Panc1 (cell line): ENCODE results near the gene CARMIL3. TPM values are rescaled to one million over a fixed set of nuclear protein-coding genes. Genes with fewer than 3 reads are reported as not detected.

Experiments used
- ATAC-seq: fragments of 200-7000 bp; cut with Tn5 transposase; 2 replicates; pipeline ENCODE4 v1.9.1; 2020; ENCODE audit warnings: mild to moderate bottlenecking, moderate library complexity
- BruUV-seq: library from RNA; stranded (reverse); fragments of 400-500 nt; replicated peaks from 2 replicates; lab custom pipeline; 2021; lab: Mats Ljungman, UMichigan
- CTCF ChIA-PET: fragments of 300-600 bp; sonication (Branson Sonifier 250); formaldehyde crosslinking; loops from one replicate; lab custom pipeline; 2022; ENCODE audit warnings: antibody characterized with exemption; lab: Charles Lee
- POLR2A ChIA-PET: fragments of 300-600 bp; sonication (Branson Sonifier 250); formaldehyde crosslinking; loops from one replicate; lab custom pipeline; 2022; ENCODE audit warnings: antibody characterized with exemption; lab: Charles Lee
- DNase-seq: peaks from one replicate; pipeline ENCODE4 v3.0.0-alpha.2; 2010; ENCODE audit warnings: low read depth, low spot score
- H3K27ac ChIP-seq: 2 replicates; pipeline ENCODE4 v1.5.1; 2011; ENCODE audit warnings: mild to moderate bottlenecking, low read length, inconsistent platforms
- H3K27me3 ChIP-seq: fragments of 200-500 bp; sonication (Bioruptor generic); 2 replicates; pipeline ENCODE4 v1.6.0; 2014; ENCODE audit warnings: low read length, inconsistent platforms; ENCODE audit not compliant: control insufficient read depth, insufficient read depth
- H3K36me3 ChIP-seq: fragments of 200-500 bp; sonication (Bioruptor generic); 2 replicates; pipeline ENCODE4 v1.5.1; 2014; ENCODE audit warnings: inconsistent platforms, mild to moderate bottlenecking, low read length, moderate library complexity; ENCODE audit not compliant: control insufficient read depth, insufficient read depth
- H3K4me1 ChIP-seq: 2 replicates; pipeline ENCODE4 v1.5.1; 2011; ENCODE audit warnings: inconsistent platforms, mild to moderate bottlenecking, low read length, moderate library complexity; ENCODE audit not compliant: control insufficient read depth, insufficient read depth
- H3K4me3 ChIP-seq, 2 experiments: 2 replicates each; pipeline ENCODE4 v1.5.1; 2011 to 2012; ENCODE audit warnings: low read depth in 2 of 2, low read length in 2 of 2, mild to moderate bottlenecking in 2 of 2, inconsistent platforms in 1 of 2, moderate library complexity in 1 of 2
- H3K9me3 ChIP-seq: fragments of 200-500 bp; sonication (Bioruptor generic); 2 replicates; pipeline ENCODE4 v1.5.1; 2014; ENCODE audit warnings: low read depth, mild to moderate bottlenecking, inconsistent platforms, low read length, moderate library complexity; ENCODE audit not compliant: control insufficient read depth, insufficient read depth
- POLR2AphosphoS5 ChIP-seq: IDR thresholded peaks from 2 replicates; pipeline ENCODE4 v1.6.1; 2012; ENCODE audit warnings: mild to moderate bottlenecking, low read depth, low read length, moderate library complexity
- SIN3A ChIP-seq: IDR thresholded peaks from 2 replicates; pipeline ENCODE4 v1.6.1; 2012; ENCODE audit warnings: low read depth, mild to moderate bottlenecking, low read length, moderate library complexity, borderline replicate concordance; ENCODE audit not compliant: insufficient read depth
- TCF7L2 ChIP-seq: IDR thresholded peaks from 2 replicates; pipeline ENCODE4 v1.6.1; 2011; ENCODE audit warnings: mild to moderate bottlenecking, low read depth, low read length, inconsistent platforms
- in situ Hi-C: cut with HindIII; loops from 2 replicates; pipeline ENCODE4 v1.10.0; 2016; ENCODE audit warnings: low sequenced_read_pairs, low pct_unique_long_range_greater_than_20kb
- intact Hi-C: fragments of 100-400 bp; cut with micrococcal nuclease; formaldehyde crosslinking; loops from one replicate; pipeline ENCODE4 v1.10.0; 2022; ENCODE audit not compliant: unreplicated experiment
- total RNA-seq: library from RNA; stranded (reverse); gene quantifications from one replicate; pipeline ENCODE4 v1.2.1, GENCODE V29; 2021; ENCODE audit not compliant: unreplicated experiment
- TF ChIP-seq, protein P1 (sequence below), 2 experiments: IDR thresholded peaks; 2 replicates each; pipeline ENCODE4 v1.6.1; 2011 to 2012; ENCODE audit warnings: low read depth in 2 of 2, control low read depth in 1 of 2, low read length in 1 of 2, mild to moderate bottlenecking in 1 of 2, moderate library complexity in 1 of 2; ENCODE audit not compliant: insufficient read depth in 1 of 2
- TF ChIP-seq, protein P2 (sequence below): fragments of 450-650 bp; IDR thresholded peaks from 2 replicates; pipeline ENCODE4 v1.5.1; 2017; ENCODE audit warnings: mild to moderate bottlenecking

Gene CARMIL3
- total RNA-seq, 1 experiment from 2014 or later: 0.15 TPM

DNA sequence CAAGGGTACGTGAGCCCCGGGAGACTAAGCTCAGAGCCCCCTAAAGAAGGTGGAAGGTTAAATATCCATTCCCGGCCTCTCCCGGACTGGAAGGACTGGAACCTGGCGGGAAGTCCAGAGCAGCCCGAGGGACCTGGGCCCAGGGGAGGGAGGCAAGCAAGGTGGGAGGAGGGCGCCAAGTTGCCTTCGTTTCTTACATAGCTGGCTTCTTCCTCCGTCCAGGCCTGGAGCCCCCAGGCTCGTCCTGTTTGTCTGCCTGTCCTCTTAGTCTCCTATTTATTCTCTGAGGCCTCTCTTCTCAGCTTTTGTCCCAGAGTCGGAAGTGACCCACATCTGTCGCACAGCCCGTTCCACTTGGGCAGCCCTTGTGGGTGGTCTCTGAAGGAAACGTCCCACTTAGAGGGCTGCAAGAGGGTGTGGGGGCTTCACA, 43.0 kb downstream of the CARMIL3 start:
- TF ChIP-seq, protein P1, sequence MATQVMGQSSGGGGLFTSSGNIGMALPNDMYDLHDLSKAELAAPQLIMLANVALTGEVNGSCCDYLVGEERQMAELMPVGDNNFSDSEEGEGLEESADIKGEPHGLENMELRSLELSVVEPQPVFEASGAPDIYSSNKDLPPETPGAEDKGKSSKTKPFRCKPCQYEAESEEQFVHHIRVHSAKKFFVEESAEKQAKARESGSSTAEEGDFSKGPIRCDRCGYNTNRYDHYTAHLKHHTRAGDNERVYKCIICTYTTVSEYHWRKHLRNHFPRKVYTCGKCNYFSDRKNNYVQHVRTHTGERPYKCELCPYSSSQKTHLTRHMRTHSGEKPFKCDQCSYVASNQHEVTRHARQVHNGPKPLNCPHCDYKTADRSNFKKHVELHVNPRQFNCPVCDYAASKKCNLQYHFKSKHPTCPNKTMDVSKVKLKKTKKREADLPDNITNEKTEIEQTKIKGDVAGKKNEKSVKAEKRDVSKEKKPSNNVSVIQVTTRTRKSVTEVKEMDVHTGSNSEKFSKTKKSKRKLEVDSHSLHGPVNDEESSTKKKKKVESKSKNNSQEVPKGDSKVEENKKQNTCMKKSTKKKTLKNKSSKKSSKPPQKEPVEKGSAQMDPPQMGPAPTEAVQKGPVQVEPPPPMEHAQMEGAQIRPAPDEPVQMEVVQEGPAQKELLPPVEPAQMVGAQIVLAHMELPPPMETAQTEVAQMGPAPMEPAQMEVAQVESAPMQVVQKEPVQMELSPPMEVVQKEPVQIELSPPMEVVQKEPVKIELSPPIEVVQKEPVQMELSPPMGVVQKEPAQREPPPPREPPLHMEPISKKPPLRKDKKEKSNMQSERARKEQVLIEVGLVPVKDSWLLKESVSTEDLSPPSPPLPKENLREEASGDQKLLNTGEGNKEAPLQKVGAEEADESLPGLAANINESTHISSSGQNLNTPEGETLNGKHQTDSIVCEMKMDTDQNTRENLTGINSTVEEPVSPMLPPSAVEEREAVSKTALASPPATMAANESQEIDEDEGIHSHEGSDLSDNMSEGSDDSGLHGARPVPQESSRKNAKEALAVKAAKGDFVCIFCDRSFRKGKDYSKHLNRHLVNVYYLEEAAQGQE (IDR thresholded peaks at IDR 0.05; ENCODE audit: insufficient read depth in 1 of 2, low read depth in 2 of 2, low read length in 1 of 2): no peak
- TF ChIP-seq SIN3A (no peak), POLR2AphosphoS5 (no peak), TCF7L2 (no peak)
- TF ChIP-seq, protein P2, sequence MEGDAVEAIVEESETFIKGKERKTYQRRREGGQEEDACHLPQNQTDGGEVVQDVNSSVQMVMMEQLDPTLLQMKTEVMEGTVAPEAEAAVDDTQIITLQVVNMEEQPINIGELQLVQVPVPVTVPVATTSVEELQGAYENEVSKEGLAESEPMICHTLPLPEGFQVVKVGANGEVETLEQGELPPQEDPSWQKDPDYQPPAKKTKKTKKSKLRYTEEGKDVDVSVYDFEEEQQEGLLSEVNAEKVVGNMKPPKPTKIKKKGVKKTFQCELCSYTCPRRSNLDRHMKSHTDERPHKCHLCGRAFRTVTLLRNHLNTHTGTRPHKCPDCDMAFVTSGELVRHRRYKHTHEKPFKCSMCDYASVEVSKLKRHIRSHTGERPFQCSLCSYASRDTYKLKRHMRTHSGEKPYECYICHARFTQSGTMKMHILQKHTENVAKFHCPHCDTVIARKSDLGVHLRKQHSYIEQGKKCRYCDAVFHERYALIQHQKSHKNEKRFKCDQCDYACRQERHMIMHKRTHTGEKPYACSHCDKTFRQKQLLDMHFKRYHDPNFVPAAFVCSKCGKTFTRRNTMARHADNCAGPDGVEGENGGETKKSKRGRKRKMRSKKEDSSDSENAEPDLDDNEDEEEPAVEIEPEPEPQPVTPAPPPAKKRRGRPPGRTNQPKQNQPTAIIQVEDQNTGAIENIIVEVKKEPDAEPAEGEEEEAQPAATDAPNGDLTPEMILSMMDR: no peak
- no peaks in the 10 kb centered on the region for H3K9me3 ChIP-seq
- H3K4me1 ChIP-seq: peaks cover 5% of the 10 kb centered on the region; the same call in 1 of the 2 replicates
- in situ Hi-C loops: no loop called here
- ATAC-seq: peak; percentile 15
- no peak for DNase-seq
- peak overlapping the region; percentile 85 for H3K27ac ChIP-seq
- ChIA-PET POLR2A (interaction anchor here (0.5 kb wide), 1 partner anchor 507 kb away, joined by 6 read pairs; no protein-coding TSS in a partner anchor), CTCF (interaction anchor here (0.7 kb wide), 1 partner anchor 37 kb away, joined by 3 read pairs; no protein-coding TSS in a partner anchor)
- H3K4me3 ChIP-seq: peak overlapping the region; percentile 84 to 93
- H3K36me3 ChIP-seq: no peaks in the 10 kb centered on the region; the same call in 1 of the 2 replicates
- no peaks in the 10 kb centered on the region for H3K27me3 ChIP-seq
- intact Hi-C loops: no loop called here
- no TSS peak for BruUV-seq

DNA sequence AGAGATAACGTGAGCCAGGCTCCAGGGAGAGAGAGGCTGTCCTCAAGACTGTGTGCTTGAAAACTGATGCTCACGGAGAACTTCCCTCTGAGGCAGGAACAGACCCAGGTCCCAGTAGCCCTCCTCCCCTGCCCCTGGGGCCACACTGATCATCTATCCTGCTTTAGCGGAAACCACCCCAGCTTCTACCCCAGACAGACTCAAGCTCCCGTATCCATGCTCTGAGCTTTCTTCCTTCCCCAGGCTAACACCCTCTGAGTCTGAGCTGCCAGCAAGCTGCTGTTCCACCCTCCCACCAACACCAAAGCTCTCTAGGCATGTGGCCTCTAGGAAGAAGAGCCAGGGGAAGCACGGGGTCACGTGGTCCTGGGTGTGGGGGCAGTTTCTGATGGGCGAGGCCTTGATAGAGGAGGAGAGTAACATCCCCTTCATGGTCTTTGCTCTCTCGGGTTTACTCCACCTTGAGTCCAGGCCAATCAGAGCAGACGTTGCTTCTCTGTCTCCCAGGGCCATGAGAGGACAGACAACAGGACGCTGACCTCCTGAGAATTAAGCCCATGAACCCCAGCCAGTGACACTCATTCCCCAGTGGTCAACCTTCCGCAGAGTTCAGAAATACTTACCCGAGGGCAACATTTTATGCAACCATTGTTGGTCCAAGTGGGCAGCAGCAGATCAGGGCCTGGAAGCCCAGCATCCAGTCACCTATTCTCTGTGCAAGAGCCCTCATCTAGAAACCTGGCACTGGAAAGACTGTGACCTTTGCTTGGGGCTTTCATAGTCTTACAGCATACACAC, 43.7 kb downstream of the CARMIL3 start:
- Histone ChIP-seq H3K36me3 (no peaks in the 10 kb centered on the region; the same call in 1 of the 2 replicates), H3K9me3 (no peaks in the 10 kb centered on the region), H3K27ac (peak overlapping the region; percentile 85), H3K27me3 (no peaks in the 10 kb centered on the region), H3K4me1 (peaks cover 5% of the 10 kb centered on the region; the same call in 1 of the 2 replicates), H3K4me3 (peak overlapping the region; percentile 84 to 93)
- in situ Hi-C loops (no loop called here), intact Hi-C loops (no loop called here)
- TF ChIP-seq SIN3A: no peak
- TF ChIP-seq, protein P2: no peak
- TF ChIP-seq TCF7L2: no peak
- TF ChIP-seq POLR2AphosphoS5: no peak
- TF ChIP-seq, protein P1 (IDR thresholded peaks at IDR 0.05; ENCODE audit: insufficient read depth in 1 of 2, low read depth in 2 of 2, low read length in 1 of 2): no peak
- TSS peak; percentile 79 for BruUV-seq
- DNase-seq (no peak), ATAC-seq (no peak)
- CTCF ChIA-PET: no interaction called here
- POLR2A ChIA-PET: interaction anchor here (0.5 kb wide), 1 partner anchor 508 kb away, joined by 6 read pairs; no protein-coding TSS in a partner anchor
